HG03469 (cell line): ENCODE results near the gene SYF2.
"Not testable (repeated sequence)": the region's sequence is repeated elsewhere in the genome, so short reads cannot be mapped to it uniquely, and the experiment has no call there.

Experiments used
- ATAC-seq: cut with Tn5 transposase; IDR thresholded peaks from one replicate; pipeline ENCODE4 v1.9.1; 2021; ENCODE audit warnings: mild to moderate bottlenecking, moderate library complexity, moderate number of reproducible peaks; ENCODE audit not compliant: unreplicated experiment

Gene SYF2

DNA sequence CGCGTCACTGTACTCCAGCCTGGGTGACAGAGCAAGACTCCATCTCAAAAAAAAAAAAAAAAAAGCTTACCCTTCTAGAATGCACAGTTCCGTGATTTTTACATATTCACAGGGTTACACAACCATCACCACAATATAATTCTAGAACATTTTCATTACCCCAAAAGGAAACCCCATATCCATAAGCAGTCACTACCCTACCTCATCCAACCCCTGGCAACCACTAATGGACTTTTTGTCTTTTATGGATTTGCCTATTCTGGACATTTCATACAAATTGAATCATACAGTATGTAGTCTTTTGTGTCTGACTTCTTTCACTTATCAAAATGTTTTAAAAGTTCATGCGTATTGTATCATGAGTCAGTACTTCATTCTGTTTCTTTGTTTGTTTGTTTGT lies 22.8 kb downstream of the SYF2 start:
- ATAC-seq, result no peak

DNA sequence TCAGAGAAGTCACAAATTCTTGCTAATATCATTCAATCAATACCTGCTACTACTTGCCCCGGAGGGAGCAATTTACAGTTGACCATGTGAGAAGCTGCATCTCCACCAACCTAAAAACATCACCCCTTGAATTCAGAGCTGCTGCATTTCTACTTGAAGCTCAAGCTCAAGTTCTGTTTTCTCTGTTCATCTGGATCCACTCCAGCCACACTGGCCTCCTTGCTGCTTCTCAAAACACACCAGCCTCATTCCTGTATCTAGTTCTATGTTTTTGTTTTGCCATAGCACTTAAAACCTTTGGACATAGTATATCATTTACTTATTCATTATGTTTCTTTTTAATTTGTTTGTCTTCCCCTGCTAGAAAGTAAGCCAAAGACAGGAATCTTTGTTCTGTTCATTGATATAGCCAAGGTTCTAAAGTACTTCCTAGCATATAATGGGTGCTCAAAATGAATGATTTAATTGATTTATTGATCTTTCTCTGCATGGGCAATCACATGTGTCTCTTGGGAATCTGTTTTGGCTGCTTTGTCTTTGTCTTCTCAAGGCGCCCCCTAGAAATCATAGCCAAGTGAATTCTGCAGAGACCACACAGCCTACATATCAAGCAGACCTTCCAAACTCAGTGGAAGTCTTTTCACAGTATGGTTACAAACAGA lies 23.6 kb downstream of the SYF2 start:
- ATAC-seq, result no peak

DNA sequence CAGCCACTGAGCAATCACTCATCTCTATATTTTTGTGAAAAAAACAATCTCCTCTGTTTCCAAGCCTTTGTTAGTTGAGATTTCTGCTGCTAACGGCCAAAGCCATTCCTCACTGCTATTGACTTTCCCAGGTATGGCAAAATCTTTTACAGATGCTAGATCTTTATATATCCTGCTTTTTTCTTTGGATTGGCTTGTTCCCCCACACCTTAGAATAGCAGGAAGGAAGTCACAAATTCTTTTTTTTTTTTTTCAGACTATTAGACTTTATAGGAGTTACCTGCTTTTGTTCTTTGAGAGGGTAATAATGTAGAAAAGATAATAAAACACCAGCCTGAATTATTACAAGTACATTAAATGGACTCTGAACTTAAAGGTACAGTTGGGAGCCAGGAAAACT lies 24.2 kb downstream of the SYF2 start:
- no peak for ATAC-seq

DNA sequence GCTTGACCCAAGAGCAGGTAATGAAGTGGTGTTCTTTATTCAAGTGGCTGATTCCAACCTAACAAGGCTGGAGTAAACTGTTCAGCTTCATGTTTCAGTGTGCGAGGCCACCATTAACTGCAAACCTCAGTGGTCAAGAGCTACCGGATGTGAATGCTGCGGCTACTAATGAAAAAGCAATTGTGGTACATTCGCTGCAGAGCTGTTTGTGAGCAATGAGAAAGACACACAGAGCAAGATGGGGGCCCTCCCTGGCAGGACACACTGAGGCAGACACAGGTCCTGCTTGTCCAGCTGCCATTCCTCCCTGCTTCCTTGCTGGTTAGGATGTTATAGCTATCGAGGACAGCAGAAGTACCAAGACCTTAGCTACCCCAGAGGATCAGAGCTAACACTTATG lies 26.1 kb downstream of the SYF2 start:
- ATAC-seq, result no peak

DNA sequence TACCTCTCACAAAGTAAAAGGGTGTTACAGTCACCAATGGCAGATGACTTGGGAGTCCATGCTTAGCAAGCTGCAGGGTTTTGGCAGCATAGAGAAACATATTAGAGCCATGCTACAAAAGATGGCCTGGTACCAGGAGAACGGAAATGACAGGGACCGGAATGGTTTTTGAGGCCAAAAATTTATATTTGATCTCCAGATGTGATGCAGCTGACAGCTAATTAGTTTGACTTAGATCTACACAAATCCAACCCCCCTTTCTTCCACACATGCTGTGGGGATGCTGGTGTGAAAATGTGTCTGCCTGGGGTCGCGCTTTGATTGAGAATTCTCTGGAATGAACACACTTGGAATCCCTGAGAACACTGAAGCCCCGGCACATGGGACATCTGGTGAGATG lies 26.5 kb downstream of the SYF2 start:
- no peak for ATAC-seq

DNA sequence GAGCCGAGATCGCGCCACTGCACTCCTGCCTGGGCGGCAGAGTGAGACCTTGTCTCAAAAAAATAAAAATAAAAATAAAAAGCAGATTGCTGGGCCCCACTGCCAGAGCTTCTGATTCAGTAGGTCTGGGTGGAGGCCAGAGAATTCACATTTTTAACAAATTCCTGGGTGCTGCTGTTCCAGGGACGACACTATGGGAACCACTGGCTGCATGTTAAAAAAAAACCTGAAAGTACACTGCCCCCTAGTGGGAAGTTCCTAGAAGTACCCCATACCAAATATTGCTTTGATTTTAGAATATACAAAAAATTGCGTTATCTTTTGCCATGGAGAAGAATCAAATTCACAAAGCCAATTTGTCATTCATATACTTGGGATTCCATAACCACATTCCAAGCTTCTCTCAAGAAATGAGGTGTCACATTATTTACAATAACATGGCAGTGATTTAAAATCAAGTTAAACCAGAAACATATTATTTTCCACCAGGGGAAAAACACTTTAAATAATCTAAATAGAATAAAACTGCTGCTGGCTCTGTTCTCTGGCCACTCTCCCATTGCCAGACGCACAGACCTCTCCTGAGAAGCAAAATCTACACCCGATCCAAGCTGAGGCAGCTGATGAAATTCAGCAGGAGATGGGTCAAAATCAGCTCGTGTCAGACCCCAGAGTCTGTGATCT lies 27.4 kb downstream of the SYF2 start:
- ATAC-seq, result no peak

DNA sequence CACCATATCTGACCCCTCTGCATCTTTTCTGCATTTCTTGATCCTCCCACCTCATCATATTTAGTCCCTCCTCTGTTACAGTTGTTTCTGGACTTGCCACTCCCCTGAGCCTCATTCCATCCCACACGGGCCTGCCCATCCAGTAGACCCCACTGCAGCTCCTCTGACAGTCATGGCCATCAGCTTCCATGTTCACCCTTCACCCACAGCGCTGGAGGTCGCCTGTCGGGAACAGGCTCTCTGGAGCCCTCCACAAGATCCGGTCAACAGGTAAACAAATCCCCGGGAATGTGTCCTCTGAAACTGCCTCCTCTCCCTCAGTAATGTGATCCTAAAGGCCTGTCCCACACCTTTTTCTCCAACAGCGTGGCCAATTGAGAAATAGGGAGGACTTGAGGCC lies 31.3 kb downstream of the SYF2 start:
- ATAC-seq, result no peak

DNA sequence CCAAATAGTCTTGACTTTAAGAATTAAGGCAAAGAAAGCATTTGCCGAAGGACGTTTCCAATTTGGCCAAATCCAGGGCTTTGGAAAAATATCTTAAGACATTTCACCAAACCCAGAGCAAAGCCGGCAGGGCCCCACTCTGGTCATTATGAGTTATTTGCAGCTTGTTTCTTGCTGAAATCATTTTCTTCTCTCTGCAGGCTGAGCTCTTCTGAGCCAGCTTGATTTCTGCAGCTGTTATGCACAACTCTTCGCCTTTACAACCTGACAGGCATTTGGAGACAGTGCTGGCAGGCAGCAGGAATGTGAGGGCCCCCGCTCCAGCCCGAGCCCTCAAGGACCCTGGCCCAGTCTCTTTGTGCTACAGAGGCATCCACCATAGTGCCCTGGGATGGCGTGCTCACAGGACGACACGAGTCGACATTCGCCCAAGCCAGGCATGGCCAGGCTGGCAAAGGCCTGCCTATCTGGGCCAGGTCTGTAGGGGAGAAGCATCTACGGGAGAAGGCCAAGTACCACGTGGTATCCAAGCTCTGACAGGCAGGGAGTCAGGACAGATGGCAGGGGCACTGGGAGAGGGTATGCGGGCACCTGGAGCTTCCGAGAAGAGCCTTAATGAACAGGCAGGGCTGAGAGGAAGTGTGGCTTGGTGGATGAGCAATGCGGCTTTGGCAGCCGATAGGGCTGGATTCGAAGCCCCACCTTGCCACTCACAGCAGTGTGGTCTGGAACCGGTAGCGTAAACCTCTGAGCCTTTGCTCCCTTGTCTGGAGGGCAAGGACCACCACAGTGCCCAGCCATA lies 32.3 kb downstream of the SYF2 start:
- ATAC-seq, result no peak

DNA sequence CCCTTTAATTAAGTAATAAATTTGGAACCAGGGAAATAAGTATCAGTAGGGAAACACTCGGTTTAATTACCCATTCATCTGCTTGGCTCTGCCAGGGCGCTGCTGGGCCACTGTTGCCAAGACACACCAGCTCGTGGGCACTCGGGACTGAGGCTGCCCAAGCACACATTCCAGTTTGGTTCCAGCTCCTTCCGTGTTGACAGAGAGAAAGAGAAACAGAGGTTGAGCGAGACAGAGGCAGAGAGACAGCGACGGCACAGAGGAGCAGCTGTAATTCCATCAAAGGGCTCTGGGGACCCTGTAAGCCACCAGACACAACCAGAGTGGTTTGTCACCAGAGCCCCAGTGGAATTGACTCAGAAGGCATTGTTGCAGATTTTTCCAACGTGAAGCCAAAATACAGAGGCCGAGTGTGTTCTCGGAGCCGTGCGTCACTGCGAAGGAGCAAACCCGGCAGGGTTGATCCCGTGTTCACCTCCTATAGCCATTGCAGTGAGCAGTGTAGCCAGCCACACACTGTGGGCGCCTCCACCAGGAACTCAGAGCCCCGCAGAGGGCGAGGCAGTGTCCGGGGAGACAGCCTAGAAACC lies 33.5 kb downstream of the SYF2 start:
- no peak for ATAC-seq

DNA sequence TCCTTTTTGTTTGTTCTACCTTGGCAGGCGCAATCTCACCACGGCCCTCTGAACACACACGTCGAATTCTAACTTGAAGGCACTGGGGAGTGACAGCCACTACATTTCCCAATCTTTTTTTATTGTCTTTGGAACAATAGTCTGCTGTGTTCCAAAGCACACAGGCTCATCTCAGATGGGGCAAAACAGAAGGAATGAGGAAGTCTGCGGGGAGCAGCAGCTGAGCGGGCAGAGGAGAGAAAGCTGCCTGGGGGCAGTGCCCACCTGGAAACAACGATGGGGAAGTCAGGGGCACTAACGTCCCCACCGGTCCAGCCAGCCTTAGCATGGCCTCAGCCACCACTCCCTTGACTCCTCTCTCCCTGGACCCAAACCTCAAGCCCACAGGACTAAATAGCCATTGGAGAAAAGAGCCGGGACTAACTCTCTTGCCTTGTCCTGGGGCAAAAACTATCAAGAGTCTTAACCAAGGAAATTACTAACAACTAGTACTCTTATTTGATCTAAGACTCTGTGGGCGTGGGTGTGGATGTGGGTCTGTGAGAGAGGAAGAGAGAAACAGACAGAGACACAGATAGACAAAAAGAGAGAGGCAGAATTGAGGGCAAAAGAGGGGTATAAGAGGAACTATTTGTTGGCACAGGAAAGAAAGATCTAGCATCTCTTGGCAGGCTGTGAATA lies 34.2 kb downstream of the SYF2 start:
- no peak for ATAC-seq

DNA sequence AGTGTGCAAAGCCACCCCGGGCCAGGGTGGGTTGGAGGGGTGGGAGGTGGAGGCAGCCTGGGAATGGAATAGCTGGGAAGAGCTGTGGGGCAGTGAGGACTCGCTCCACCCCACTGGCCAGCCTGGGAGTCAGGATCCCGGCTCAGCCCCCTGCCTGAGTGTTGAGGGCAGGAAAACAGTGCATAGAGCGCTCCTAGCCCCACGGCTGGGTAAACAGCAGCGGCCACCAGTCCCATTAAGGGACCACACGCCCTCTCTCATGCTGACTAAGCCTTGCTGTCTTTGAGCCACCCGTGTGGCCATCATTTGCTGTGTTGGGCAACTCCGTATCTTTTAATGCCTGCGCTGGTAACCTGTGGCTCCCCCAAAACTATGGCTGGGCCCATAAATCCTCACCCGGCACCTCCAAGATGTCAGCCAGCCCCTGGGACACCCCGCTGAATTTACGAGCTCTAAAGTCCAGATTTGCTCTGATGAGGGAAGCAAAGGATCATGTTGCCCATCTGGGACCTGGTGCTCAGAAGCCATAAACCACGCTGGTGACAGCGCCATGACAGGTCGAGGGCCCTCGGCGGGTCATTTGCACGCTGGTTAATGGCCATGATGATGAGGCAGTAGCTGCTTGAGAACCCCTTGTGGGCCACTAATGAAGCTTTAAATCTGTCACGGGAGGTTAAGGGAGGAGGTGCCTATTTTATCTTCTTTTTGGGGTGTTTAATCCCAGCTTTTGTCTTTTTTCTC lies 34.9 kb downstream of the SYF2 start:
- no peak for ATAC-seq

DNA sequence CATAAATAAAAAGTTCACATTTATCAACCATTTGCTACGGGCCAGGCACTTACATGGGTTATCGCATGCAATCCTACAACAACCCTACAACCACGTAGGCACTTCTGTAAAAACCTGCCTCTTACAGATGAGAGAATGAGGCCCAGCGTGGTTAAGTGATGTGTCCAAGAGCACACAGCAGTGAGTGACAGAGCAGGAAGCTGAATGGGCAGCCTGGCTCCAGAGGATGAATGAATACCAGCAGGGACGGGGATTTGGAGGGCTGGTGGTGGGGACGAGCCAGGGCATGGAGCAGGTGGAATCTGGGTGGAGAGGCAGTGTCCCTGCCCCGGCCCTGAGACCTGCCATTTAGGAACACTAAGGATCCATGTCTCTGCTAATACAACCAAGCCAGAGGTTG lies 35.5 kb downstream of the SYF2 start:
- ATAC-seq, result no peak

DNA sequence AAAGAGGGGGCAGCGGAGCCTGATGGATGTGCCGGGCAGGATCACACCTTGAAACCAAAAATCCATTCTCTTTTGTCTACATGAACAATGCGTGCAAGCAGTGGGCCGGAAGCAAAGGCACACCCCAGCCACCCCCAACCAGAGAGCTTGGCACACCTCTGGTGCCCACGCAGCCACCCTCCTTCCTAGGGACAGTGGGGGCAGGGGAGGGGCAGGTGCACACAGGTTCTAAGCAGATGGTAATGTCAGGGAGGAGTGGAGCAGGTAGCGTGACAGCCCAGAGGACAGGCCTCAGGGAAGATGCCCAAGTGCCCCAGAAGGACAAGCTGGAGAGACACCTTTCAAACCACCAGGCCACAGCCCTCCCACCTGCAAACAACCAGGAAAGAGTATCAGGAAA lies 36.5 kb downstream of the SYF2 start:
- no peak for ATAC-seq

DNA sequence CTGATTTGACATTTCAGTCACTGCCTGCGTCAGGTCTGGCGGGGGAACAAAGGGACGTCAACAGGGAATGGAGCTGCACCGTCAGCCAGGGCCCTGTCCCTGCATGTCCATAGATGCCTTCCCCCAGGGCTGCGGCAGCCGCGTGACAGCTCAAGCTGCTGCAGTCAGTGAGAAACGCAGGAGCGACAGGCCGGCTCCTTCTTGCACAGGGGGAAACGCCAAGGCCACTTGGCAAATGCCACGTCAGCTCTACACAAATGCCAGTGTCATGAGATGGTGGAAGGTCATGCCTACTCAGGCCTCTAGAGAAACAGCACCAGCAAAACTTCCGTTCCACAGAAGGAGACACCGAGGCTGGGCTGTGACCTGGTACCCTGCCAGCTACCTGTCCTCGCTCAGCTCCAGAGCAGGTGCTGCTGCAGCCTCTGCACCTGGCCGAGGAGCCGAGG lies 37.7 kb downstream of the SYF2 start:
- ATAC-seq, result no peak

DNA sequence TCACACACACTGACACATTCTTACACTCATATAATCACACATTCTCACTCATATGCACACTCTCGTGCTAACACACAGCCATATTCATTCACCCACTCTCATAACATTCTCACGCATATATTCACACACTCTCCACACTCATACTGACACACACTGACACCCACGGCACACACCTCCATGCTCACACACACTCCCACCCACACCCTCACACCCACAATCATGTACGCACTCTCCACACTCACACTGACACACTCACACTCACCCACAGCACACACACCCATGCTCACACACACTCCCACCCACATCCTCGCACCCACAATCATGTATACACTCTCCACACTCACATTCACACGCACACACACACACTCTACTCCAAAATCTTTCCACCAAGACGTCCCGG lies 38.2 kb downstream of the SYF2 start:
- ATAC-seq, result no peak

DNA sequence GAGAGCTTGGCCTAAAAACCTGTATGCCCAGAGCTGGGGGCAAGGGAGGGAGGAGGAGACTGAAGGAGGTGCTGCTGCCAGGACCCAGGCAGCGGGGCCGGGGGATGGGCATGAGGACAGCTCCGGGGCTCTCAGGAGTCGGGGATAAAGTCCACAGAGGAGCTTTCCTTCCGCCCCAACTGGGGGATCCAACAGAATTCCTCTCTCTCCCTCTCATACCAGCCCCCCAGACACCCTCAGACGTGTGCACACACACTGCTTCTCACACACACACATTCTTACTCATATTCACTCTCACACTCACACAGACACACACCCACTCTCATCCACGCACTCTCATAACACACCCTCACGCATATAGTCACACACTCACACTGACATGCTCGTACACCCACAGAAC lies 39.1 kb downstream of the SYF2 start:
- no peak for ATAC-seq

DNA sequence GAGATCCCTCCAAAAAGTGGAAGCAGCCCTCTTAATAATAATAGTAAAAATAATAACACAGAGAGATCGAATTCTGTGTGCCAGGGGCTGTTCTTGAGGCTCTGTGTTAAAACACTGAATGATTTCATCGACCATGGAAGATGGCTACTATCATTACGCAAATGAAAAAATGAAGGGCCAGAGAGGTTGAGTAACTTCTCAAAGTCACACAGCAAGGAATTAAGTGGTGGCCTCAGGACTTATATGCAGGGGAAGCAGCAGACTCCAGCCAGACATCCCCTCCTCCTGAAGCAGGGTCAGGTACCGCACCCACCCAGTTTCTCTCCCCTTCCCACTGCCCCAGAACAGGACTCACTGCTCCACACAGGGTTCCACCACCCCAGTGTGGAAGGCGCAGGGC lies 40.1 kb downstream of the SYF2 start:
- no peak for ATAC-seq

DNA sequence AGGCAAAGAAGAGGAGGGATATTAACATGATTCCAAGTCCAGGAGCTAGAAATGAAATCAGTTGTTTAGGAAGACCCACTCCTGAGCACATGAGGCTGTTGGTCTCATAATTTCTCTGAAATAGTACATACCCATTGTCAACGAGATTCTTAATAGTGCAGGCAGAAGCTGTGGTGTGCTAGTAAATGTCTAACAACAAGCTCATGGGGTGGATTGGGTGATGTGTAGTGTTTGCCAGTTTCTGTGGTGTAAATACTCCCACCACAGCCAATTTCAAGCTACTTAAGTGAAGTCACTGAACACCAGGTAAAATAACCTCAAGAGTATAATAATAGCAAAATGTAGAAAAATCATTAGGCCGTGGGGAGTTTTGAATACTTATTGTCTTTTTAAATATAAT lies 42.0 kb downstream of the SYF2 start:
- no peak for ATAC-seq

DNA sequence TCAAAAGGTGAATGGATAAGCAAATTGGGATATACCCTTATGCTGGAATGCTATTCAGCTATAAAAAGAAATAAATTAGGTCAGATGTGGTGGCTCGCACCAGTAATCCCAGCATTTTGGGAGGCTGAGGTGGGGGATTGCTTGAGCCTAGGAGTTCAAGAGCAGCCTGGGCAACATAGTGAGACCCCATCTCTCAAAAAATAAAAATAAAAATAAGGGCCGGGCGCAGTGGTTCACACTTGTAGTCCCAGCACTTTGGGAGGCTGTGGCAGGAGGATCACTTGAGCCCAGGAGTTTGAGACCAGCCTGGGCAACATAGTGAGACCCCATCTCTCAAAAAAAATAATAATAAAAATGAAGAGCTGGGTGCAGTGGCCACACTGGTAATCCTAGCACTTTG lies 44.4 kb downstream of the SYF2 start:
- not testable (repeated sequence) for ATAC-seq

DNA sequence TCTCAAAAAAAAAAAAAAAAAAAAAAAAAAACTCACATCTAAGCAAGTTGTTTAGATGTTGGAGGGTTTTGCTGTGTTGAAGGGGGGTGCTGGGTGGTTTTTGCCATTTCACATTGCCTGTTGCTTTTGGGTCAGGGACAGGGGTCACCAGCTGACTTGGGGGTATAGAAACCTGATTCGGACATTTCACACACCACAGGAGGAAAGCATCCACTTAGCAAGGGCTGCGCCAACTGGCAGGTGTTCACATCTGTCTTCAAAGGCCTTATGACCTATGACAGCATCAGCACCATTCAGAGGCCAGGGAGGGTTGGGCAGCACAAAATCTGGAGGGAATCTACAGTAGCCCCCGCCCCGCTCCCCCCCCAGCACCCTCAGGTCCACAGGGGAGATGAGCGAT lies 45.2 kb downstream of the SYF2 start:
- no peak for ATAC-seq
